OCI-LY7 (cell line): ENCODE measurements around the gene TCERG1L. TPM values are rescaled to one million over a fixed set of nuclear protein-coding genes. Genes with fewer than 3 reads are reported as not detected.

Source experiments
- BruUV-seq: library from RNA; stranded (reverse); fragments of 400-500 nt; replicated peaks from 2 replicates; lab custom pipeline; 2021; lab: Mats Ljungman, UMichigan
- CTCF ChIA-PET: fragments of 300-600 bp; sonication (Branson Sonifier 250); formaldehyde crosslinking; loops from one replicate; lab custom pipeline; 2022; ENCODE audit warnings: antibody characterized with exemption; ENCODE audit not compliant: unreplicated experiment; lab: Charles Lee
- POLR2A ChIA-PET: fragments of 300-600 bp; sonication (Branson Sonifier 250); formaldehyde crosslinking; loops from one replicate; lab custom pipeline; 2022; ENCODE audit warnings: antibody characterized with exemption; lab: Charles Lee
- DNase-seq: peaks from one replicate; pipeline ENCODE4 v3.0.0-alpha.2; 2015; ENCODE audit warnings: low spot score
- H2AFZ ChIP-seq: fragments of 200-600 bp; sonication (generic), shearing (Covaris generic); 2 replicates; pipeline ENCODE4 v1.6.1; 2014; ENCODE audit warnings: mild to moderate bottlenecking, antibody characterized with exemption, low read length, moderate library complexity
- H3K27ac ChIP-seq: fragments of 200-600 bp; sonication (generic); 2 replicates; pipeline ENCODE4 v1.5.1; 2014; ENCODE audit warnings: mixed run types, low read depth, mild to moderate bottlenecking, moderate library complexity, low read length, inconsistent platforms; ENCODE audit not compliant: poor library complexity, severe bottlenecking
- H3K36me3 ChIP-seq: fragments of 200-600 bp; sonication (generic); 2 replicates; pipeline ENCODE4 v1.6.1; 2014; ENCODE audit warnings: mild to moderate bottlenecking, antibody characterized with exemption, low read length, moderate library complexity, mixed read lengths; ENCODE audit not compliant: insufficient read depth
- H3K4me1 ChIP-seq: fragments of 200-600 bp; sonication (generic); 2 replicates; pipeline ENCODE4 v1.5.1; 2014; ENCODE audit warnings: mild to moderate bottlenecking, low read length; ENCODE audit not compliant: insufficient read depth, poor library complexity, severe bottlenecking
- H3K4me2 ChIP-seq: fragments of 200-600 bp; sonication (generic); 2 replicates; pipeline ENCODE4 v1.6.1; 2014; ENCODE audit warnings: mild to moderate bottlenecking, low read length
- H3K4me3 ChIP-seq: fragments of 200-600 bp; sonication (generic); 2 replicates; pipeline ENCODE4 v1.5.1; 2014; ENCODE audit warnings: mild to moderate bottlenecking, low read depth, low read length; ENCODE audit not compliant: poor library complexity, severe bottlenecking
- H3K79me2 ChIP-seq: fragments of 200-600 bp; sonication (generic); 2 replicates; pipeline ENCODE4 v1.6.1; 2016; ENCODE audit warnings: low read depth, mild to moderate bottlenecking, low read length, moderate library complexity, mixed read lengths; ENCODE audit not compliant: insufficient read depth
- H3K9me2 ChIP-seq: fragments of 200-600 bp; sonication (generic); 2 replicates; pipeline ENCODE4 v1.6.1; 2016; ENCODE audit warnings: mild to moderate bottlenecking, low read length, mixed read lengths; ENCODE audit not compliant: insufficient read depth
- H3K9me3 ChIP-seq: fragments of 200-600 bp; sonication (generic); 2 replicates; pipeline ENCODE4 v1.6.1; 2014; ENCODE audit warnings: mild to moderate bottlenecking, mixed run types, low read length, mixed read lengths
- H4K20me1 ChIP-seq: fragments of 200-600 bp; sonication (generic); 2 replicates; pipeline ENCODE4 v1.6.1; 2014; ENCODE audit warnings: mild to moderate bottlenecking, antibody characterized with exemption, low read length, moderate library complexity, mixed read lengths; ENCODE audit not compliant: insufficient read depth
- CTCF ChIP-seq: fragments of 200-600 bp; sonication (generic); conservative IDR thresholded peaks from 2 replicates; pipeline ENCODE4 v1.5.1; 2014; ENCODE audit warnings: mild to moderate bottlenecking, antibody characterized with exemption, low read length, moderate library complexity, mixed read lengths
- EZH2phosphoT487 ChIP-seq: fragments of 200-600 bp; sonication (generic); IDR thresholded peaks from 2 replicates; pipeline ENCODE4 v1.6.1; 2018; ENCODE audit warnings: low read depth, borderline replicate concordance, mild to moderate bottlenecking, mixed run types, antibody characterized with exemption, low read length, moderate library complexity, mixed read lengths
- intact Hi-C: fragments of 100-400 bp; cut with micrococcal nuclease; formaldehyde crosslinking; loops from one replicate; pipeline ENCODE4 v1.10.0; 2022; ENCODE audit not compliant: unreplicated experiment
- total RNA-seq, 2 experiments: library from RNA; depleted of rRNA in 1 of 2; stranded (reverse); fragments of >200 nt in 1 of 2; shearing (Covaris generic) in 1 of 2; gene quantifications; 2 replicates each; pipeline ENCODE4 v1.2.3, GENCODE V29; 2014 to 2022

Gene TCERG1L
- total RNA-seq, 2 experiments from 2014 or later = not detected

GRCh38 chr10:131249238-131249954 is 62.1 kb downstream of the TCERG1L start:
- H4K20me1 ChIP-seq = no peaks in the 10 kb centered on the region
- BruUV-seq = no TSS peak
- ChIA-PET CTCF (no interaction called here), POLR2A (no interaction called here)
- H3K4me2 ChIP-seq = no peak overlapping the region
- H3K4me1 ChIP-seq = no peaks in the 10 kb centered on the region
- no peaks in the 10 kb centered on the region for H3K36me3 ChIP-seq
- no peaks in the 10 kb centered on the region for H3K79me2 ChIP-seq
- no peaks in the 10 kb centered on the region for H3K9me3 ChIP-seq
- no peak overlapping the region for H3K4me3 ChIP-seq
- TF ChIP-seq EZH2phosphoT487 = no peak
- no peak for TF ChIP-seq CTCF
- H3K9me2 ChIP-seq = no peaks in the 10 kb centered on the region
- H2AFZ ChIP-seq = no peak overlapping the region
- DNase-seq = no peak
- no peak overlapping the region for H3K27ac ChIP-seq
- intact Hi-C loops = no loop called here

- Histone ChIP-seq H3K9me3 (no peaks in the 10 kb centered on the region), H3K4me2 (no peak overlapping the region), H3K27ac (no peak overlapping the region), H3K9me2 (no peaks in the 10 kb centered on the region), H3K4me3 (no peak overlapping the region), H2AFZ (no peak overlapping the region), H3K4me1 (no peaks in the 10 kb centered on the region), H4K20me1 (no peaks in the 10 kb centered on the region), H3K36me3 (no peaks in the 10 kb centered on the region), H3K79me2 (no peaks in the 10 kb centered on the region)
- no peak for DNase-seq
- CTCF ChIA-PET = no interaction called here
- POLR2A ChIA-PET = no interaction called here
- TF ChIP-seq CTCF (no peak), EZH2phosphoT487 (no peak)
- intact Hi-C loops = no loop called here
- no TSS peak for BruUV-seq
Measured at GRCh38 chr10:131248376-131249165, 63.0 kb downstream of the TCERG1L start.

- intact Hi-C loops = no loop called here
- H3K4me3 ChIP-seq = no peak overlapping the region
- H3K27ac ChIP-seq = no peak overlapping the region
- no peak overlapping the region for H2AFZ ChIP-seq
- H3K36me3 ChIP-seq = no peaks in the 10 kb centered on the region
- BruUV-seq = no TSS peak
- H3K4me1 ChIP-seq = no peaks in the 10 kb centered on the region
- no peaks in the 10 kb centered on the region for H3K9me2 ChIP-seq
- TF ChIP-seq EZH2phosphoT487 = no peak
- DNase-seq = no peak
- H3K4me2 ChIP-seq = no peak overlapping the region
- no peaks in the 10 kb centered on the region for H4K20me1 ChIP-seq
- ChIA-PET POLR2A (no interaction called here), CTCF (no interaction called here)
- no peaks in the 10 kb centered on the region for H3K79me2 ChIP-seq
- no peaks in the 10 kb centered on the region for H3K9me3 ChIP-seq
Measured at GRCh38 chr10:131247873-131248272, 63.6 kb downstream of the TCERG1L start.
